HPDE6-E6E7 (cell line): ENCODE results near the gene GTPBP4.
A peak's percentile ranks its signal among the peaks of the same experiment; 100 is the strongest.

Experiments used
- DNase-seq: peaks from one replicate; pipeline ENCODE4 v3.0.0; 2011; ENCODE audit warnings: missing footprints; ENCODE audit errors: extremely low spot score

Gene GTPBP4

GRCh38 chr10:966466-967235, 21.6 kb upstream of the GTPBP4 start:
- DNase-seq: no peak

- no peak for DNase-seq
Measured at GRCh38 chr10:968546-969199, 19.6 kb upstream of the GTPBP4 start.

- DNase-seq: no peak
Measured at GRCh38 chr10:969473-970150, 18.6 kb upstream of the GTPBP4 start.

GRCh38 chr10:970311-971149, 17.7 kb upstream of the GTPBP4 start:
- DNase-seq: no peak

GRCh38 chr10:971150-971542, 17.1 kb upstream of the GTPBP4 start:
- no peak for DNase-seq

- DNase-seq: no peak
Measured at GRCh38 chr10:971613-972012, 16.6 kb upstream of the GTPBP4 start.

- DNase-seq: no peak
Measured at GRCh38 chr10:972763-973162, 15.5 kb upstream of the GTPBP4 start.

- no peak for DNase-seq
Measured at GRCh38 chr10:974038-974784, 14.0 kb upstream of the GTPBP4 start.

GRCh38 chr10:974785-975074, 13.5 kb upstream of the GTPBP4 start:
- no peak for DNase-seq

GRCh38 chr10:976316-976715, 11.9 kb upstream of the GTPBP4 start:
- DNase-seq: no peak

- DNase-seq: no peak
Measured at GRCh38 chr10:978826-979421, 9.3 kb upstream of the GTPBP4 start.

- no peak for DNase-seq
Measured at GRCh38 chr10:980468-981093, 7.7 kb upstream of the GTPBP4 start.

- DNase-seq: no peak
Measured at GRCh38 chr10:983401-983800, 4.8 kb upstream of the GTPBP4 start.

- DNase-seq: no peak
Measured at GRCh38 chr10:983971-984655, 4.1 kb upstream of the GTPBP4 start.

GRCh38 chr10:985361-985760, 2.9 kb upstream of the GTPBP4 start:
- DNase-seq: no peak

GRCh38 chr10:986137-986825, 2.0 kb upstream of the GTPBP4 start:
- peak; percentile 52 for DNase-seq

GRCh38 chr10:986881-987619, 1.2 kb upstream of the GTPBP4 start:
- DNase-seq: no peak

- no peak for DNase-seq
Measured at GRCh38 chr10:987620-987869, 689 bp upstream of the GTPBP4 start.
